NB4 (cell line): ENCODE results near the gene TNS1.

Experiments
- MYC ChIP-seq: IDR thresholded peaks from 2 replicates; pipeline ENCODE4 v1.6.1; 2011; ENCODE audit warnings: low read depth, low read length
- POLR2A ChIP-seq: IDR thresholded peaks from 2 replicates; pipeline ENCODE4 v1.6.1; 2011; ENCODE audit warnings: mild to moderate bottlenecking; ENCODE audit not compliant: insufficient read length; ENCODE audit errors: extremely low read depth
- TF ChIP-seq, protein P1 (sequence below): IDR thresholded peaks from one replicate; pipeline ENCODE4 v1.5.1; 2012; ENCODE audit warnings: low read depth, low read length

DNA sequence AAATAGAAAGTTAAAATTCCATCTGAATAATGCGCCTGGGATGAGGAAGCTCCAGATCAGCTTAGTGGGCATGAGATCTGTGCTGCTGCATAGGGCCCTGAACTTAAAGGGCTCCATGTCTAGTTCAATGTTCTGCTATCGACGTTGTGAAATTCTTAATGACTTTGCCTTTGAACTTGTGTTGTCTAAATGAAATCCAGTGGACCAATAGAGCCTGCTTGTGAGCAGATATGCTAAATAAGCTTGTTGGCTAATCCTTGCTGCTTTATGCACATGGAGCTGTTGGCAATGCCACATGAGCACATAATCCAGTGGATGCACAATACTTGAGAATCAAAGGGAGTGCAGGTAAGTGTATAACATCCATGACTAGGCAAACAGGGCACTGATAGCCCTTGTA, 228.6 kb downstream of the TNS1 start:
- TF ChIP-seq POLR2A (no peak), MYC (no peak)
- TF ChIP-seq, protein P1, sequence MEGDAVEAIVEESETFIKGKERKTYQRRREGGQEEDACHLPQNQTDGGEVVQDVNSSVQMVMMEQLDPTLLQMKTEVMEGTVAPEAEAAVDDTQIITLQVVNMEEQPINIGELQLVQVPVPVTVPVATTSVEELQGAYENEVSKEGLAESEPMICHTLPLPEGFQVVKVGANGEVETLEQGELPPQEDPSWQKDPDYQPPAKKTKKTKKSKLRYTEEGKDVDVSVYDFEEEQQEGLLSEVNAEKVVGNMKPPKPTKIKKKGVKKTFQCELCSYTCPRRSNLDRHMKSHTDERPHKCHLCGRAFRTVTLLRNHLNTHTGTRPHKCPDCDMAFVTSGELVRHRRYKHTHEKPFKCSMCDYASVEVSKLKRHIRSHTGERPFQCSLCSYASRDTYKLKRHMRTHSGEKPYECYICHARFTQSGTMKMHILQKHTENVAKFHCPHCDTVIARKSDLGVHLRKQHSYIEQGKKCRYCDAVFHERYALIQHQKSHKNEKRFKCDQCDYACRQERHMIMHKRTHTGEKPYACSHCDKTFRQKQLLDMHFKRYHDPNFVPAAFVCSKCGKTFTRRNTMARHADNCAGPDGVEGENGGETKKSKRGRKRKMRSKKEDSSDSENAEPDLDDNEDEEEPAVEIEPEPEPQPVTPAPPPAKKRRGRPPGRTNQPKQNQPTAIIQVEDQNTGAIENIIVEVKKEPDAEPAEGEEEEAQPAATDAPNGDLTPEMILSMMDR: no peak
